ENCODE measurements around the gene HES3.
A peak's percentile ranks its signal among the peaks of the same experiment; 100 is the strongest.

HES3 gene

DNA sequence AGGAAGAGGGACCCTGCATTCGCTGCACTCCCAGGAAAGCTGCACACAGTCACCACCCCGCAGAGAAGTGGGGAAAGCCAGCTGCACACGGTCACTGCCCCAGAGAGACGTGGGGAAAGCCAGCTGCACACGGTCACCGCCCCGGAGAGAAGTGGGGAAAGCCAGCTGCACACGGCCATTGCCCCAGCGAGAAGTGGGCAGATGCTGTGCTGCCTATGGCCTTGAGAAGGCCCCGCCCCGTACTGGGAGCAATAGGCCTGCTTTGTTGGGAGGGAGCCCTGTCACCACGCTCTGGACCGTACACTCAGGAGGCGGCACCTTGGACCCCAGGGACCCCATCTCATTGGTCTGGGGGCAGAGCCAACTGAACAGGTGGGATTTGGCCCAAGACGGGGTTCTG, 21.2 kb downstream of the HES3 start:
- no peak for DNase-seq

DNA sequence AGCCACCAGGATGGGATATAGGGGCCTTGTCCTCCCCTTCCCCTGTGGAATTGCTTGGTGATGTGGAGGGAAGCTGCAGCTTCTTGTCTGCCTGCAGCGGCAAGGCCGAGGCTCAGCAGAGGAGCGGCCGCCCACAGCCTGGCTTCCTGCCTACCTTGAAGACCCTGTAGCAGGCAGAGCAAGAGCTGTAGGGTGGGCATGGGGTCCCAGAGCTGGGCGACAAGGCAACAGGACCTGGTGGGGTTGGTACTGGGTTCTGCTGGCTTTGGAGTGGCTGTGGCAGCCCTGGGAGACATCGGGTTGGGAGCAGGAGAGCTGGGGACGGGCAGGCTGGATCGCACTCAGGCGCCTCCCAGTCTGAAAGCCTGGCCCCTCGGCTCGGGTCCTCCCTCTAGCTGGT, 22.7 kb downstream of the HES3 start:
- no peak for DNase-seq

- DNase-seq: no peak
Measured at GRCh38 chr1:6267686-6268322, 23.8 kb downstream of the HES3 start.

- DNase-seq: no peak
Measured at GRCh38 chr1:6268415-6268814, 24.4 kb downstream of the HES3 start.

DNA sequence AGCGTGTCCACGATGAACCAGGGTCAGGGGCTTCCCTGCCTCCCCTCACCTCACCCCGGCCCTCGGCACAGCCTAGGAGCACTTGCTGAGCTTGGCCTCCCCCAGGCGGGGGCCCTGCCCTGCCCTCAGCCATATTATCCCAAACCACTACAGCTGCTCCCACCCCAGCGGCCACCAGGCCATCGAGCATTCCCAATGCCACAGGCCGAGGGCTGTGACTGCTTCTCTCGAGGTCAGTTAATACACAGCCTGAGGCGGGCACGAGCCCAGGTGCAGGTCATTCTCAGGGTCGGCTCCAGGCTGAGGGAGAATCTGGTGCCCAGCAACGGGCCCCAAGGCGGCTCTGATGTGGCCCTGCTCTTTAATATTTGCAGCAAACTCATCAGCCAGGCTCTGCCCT, 25.3 kb downstream of the HES3 start:
- DNase-seq: no peak

- peak; percentile 1 for DNase-seq
Measured at GRCh38 chr1:6269720-6270400, 25.9 kb downstream of the HES3 start.

DNA sequence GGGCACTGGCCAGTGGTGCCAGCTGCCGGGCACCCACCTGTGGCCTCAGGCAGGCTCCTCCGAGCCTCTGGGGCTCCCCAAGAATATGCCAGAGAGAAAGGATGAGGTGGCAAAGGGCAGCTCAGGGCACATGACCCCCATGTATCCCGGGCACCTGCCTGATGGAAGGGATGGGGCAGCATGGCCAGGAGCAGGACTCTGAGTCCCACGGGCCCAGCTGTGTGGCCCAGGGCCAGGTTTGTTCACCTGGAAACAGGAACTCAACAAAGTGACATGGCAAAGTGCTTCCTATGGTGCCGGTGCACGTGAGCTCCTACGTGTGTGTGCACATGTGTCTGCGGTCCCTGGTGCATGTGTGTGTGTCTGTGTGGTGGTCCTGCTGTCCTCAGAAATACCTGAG, 26.4 kb downstream of the HES3 start:
- DNase-seq: no peak

DNA sequence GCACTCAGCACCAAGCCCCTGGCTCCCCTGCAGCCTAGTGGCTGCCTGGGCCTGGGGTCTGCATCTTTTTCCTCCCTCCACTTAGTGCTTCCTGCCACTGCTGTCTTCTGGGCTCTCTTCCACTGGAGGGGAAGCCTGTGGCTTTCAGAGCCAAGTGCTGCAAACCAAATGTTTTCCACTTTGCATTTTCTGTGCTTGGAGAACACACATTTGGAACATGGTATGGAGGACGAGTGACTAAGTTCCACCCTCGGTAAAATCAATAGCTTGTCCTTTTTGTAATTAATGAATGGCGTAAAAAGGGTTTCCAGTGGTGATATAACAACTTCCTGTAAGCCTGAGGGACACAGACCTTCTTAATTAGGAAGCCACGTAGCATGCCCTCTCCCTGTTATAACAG, 27.0 kb downstream of the HES3 start:
- DNase-seq: no peak

- no peak for DNase-seq
Measured at GRCh38 chr1:6271554-6271953, 27.6 kb downstream of the HES3 start.

- no peak for DNase-seq
Measured at GRCh38 chr1:6272452-6272851, 28.5 kb downstream of the HES3 start.

GRCh38 chr1:6272868-6273267, 28.9 kb downstream of the HES3 start:
- DNase-seq: no peak

- DNase-seq: no peak
Measured at GRCh38 chr1:6273380-6273891, 29.5 kb downstream of the HES3 start.

DNA sequence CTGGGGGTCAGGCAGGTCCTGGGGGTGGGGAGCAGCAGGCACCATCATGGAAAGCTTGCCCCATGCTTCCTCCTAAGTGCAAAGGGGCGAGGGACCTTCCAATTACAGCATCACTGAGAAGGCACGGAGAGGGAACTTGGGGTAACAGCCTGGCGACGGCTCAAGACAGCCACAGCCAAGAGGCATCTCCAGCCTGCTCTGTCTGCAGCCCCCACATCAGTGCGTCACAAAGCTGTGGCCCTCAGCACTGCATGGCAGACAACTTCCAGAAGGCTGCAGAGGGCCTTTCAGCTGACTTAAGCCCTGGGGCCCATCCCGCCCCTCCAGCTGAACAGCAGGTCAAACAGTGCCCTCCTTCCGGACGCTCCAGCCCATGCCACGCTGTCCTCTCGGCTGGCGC, 30.1 kb downstream of the HES3 start:
- DNase-seq: no peak

GRCh38 chr1:6274622-6275139, 30.7 kb downstream of the HES3 start:
- DNase-seq: no peak

GRCh38 chr1:6275826-6276782, 32.1 kb downstream of the HES3 start:
- no peak for DNase-seq

DNA sequence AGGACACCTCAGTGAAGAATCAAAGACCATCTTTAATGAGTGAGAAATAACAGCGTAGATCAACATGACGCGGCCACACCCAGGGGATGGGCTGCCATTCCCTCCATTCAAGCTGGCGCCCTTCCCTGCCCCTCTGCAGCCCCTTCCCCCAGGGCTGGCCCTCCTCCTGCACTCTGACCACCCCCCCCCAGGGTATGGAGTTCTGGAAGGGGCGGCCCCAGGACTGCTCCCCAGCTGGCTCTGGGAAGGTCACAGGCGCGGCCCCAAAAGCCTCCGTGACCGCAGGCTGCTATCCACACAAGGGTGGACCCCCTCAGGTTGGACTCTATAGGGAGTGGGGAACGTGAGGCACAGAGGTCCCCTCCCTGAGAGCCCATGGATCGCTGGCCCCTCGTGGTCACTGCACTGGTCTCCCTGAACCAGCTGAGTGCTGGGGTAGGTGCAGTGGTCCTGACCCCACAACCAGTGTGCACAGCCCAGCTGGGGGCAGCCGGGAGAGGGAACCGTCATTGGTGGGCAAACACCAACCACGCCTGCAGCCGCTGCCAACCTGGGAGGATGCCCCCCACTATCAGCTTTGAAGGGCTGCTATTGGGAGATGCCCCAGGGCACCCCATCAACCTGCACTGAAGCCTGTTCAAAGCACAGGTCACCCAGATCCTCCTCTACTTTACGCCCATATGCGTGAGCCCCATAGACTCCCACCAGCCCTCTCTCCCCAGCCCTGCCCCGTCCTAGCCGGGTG, 33.0 kb downstream of the HES3 start:
- no peak for DNase-seq

- DNase-seq: no peak
Measured at GRCh38 chr1:6278263-6278662, 34.3 kb downstream of the HES3 start.

DNA sequence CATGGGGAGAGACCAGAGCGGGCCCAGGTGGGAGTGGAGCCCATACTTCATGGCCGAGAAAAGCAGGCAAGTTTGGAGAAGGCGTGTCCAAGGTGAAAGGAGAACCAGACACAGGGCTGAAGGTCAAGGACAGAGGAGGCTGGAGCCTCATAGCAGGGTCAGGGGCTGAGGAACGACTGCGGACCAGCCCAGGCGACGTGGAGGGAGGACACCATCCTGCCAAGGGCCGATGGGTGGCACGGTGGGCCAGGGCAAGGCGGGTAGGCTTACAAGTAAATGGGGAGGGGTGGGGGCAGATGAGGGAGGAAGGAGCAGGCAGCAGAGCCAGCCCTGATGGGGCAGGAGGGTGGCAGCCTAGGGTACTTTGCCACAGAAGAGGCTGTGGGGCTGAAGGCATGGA, 35.1 kb downstream of the HES3 start:
- no peak for DNase-seq

DNA sequence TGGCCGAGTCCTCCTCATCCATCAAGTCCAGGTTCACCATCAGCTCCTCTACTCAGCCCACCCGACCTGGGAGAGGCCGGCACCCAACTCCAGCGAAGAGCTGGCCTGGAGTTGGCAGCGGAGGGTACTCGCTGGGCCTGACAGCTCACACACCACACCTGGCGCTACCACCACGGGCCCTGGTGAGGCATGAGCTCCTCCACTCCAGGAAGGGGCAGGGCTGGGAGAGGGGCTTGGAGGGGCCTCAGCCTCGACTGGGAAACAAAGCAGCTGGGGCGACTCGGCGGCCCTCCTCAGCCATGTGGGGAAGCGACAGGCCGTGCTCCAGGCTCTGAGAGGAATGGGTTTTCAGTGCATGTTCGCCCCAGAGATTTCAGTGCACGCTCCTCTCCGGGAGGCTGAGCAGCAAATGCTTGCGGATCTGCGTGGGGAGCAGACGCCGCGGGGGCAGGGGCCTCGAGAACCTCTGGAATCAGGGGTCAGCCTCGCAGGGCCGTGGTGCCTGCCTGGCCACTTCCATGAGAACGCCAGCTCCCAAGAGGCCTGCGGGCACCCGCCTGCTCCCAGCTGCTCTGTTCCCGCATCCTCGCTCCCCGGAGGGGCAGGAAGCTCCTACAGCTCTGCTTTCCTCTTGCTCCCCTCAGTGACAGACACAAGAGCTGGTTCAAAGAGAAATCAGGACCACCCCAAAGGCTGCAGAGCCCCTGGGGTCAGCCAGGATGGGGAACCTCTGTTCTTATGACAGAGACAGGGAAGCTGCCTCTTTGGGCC, 35.8 kb downstream of the HES3 start:
- no peak for DNase-seq

DNA sequence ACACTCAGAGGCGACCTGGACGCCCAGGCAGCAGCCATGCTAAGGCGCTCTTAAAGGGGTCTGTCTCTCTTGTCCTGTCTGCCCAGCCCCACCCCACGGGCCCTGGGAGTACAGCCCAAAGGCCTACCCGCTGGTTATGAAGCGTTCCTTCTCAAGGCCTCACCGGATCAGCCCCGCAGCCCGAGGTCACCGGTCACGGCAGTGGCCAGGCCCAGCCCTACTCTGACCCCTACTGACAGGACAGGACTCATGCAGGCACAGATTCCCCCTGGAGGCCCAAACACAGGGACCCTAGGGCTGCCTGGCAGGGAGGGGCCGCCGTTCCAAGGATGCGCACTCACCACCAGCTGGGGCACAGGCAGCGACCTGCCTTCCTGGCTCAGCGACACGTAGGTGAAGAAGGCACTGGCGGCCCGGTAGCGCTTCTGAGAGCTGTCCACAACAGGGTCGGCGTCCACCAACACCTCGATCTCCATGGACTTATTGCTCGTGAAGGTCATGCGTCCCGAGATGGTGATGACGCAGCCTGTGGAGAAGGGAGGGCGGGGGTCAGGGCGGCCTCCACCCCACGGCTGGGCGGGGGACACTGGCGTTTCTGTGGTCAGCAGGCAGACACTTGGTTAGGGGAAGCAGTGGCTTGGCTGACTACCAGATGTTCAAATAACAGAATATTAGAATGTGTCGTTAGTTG, 36.9 kb downstream of the HES3 start:
- no peak for DNase-seq

Measured in NCI-H2029 treated with DMSO at 0.1 percent for 48 hours (cell line).